GM12874 (cell line): ENCODE measurements around the gene LAMTOR5.

Experiments used
- TF ChIP-seq, protein P1 (sequence below): IDR thresholded peaks from 2 replicates; pipeline ENCODE4 v1.5.1; 2011; ENCODE audit warnings: low read depth, mild to moderate bottlenecking, control low read depth, low read length, moderate library complexity; ENCODE audit not compliant: insufficient read depth

The LAMTOR5 gene

GRCh38 chr1:110380672-110381283 is 26.7 kb downstream of the LAMTOR5 start:
- TF ChIP-seq, protein P1, sequence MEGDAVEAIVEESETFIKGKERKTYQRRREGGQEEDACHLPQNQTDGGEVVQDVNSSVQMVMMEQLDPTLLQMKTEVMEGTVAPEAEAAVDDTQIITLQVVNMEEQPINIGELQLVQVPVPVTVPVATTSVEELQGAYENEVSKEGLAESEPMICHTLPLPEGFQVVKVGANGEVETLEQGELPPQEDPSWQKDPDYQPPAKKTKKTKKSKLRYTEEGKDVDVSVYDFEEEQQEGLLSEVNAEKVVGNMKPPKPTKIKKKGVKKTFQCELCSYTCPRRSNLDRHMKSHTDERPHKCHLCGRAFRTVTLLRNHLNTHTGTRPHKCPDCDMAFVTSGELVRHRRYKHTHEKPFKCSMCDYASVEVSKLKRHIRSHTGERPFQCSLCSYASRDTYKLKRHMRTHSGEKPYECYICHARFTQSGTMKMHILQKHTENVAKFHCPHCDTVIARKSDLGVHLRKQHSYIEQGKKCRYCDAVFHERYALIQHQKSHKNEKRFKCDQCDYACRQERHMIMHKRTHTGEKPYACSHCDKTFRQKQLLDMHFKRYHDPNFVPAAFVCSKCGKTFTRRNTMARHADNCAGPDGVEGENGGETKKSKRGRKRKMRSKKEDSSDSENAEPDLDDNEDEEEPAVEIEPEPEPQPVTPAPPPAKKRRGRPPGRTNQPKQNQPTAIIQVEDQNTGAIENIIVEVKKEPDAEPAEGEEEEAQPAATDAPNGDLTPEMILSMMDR, result no peak

DNA sequence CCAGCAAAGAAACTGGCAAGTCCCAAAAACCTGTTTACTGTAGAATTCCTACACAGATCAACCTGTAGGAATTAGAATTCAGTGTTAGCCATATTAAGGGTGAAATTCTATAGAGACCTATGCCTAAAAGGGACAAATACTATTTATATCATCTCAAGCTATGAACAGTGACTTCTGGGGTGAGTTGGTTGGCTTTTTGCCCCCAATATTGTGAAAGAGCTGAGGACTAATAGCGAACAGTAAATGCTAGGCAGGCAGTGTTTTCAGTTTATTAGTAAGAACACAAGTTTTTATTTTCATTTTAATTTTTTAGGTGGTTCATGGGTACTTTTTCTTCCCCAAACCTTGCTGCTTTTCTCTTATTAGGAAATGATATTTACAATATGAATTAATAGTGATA is 32.0 kb downstream of the LAMTOR5 start:
- TF ChIP-seq, protein P1, result no peak

- TF ChIP-seq, protein P1, result no peak
Measured at GRCh38 chr1:110370827-110371226, 36.7 kb downstream of the LAMTOR5 start.

DNA sequence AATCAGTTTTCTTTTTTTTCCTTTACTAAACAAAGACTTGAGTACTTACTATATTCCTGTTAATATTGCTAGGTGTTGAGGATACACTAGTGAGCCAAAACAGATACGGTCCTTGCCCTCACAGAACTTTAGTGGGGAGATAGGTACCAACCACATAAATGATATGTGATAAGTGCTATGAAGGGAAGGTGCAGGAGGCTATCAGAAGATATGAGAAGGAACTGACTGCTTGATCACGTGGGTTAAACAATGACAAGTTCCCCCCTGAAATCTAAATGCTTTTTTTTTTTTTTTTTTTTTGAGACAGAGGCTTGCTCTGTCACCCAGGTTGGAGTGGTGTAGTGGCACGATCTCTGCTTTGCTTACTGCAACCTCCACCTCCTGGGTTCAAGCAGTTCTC is 43.3 kb downstream of the LAMTOR5 start:
- TF ChIP-seq, protein P1, result no peak

DNA sequence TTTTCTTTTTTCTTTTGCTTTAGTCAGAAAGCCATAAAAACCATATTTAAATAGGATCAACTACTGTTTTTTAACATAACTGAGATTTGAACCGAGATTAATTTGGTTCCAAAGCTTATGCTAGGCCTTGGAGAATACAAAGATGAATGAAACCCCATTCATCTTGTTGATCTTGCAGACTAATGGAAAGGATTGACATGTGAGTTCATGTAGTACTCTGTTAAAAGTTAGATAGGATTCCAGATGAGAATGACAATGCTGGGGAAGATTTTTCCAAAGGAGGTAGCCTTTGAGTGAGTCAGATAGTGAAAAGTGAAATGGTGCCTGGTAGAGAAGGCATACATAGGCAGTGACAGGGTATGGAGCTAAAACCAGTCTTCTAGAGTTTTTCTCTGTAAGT is 45.6 kb downstream of the LAMTOR5 start:
- TF ChIP-seq, protein P1, result no peak

- TF ChIP-seq, protein P1, result no peak
Measured at GRCh38 chr1:110360431-110360830, 47.1 kb downstream of the LAMTOR5 start.

- TF ChIP-seq, protein P1, result no peak
Measured at GRCh38 chr1:110356379-110356778, 51.1 kb downstream of the LAMTOR5 start.
